Trophoblast cell (in vitro differentiated cells and primary cell): ENCODE measurements around the gene ARHGEF10L.

Source experiments
- DNase-seq, 2 donors: peaks; one replicate each; pipeline ENCODE4 v3.0.0-alpha.2; 2016
- H2AFZ ChIP-seq: 2 replicates; pipeline ENCODE4 v1.6.1; 2013; ENCODE audit warnings: low read length, moderate library complexity, mild to moderate bottlenecking; ENCODE audit not compliant: insufficient read depth, poor library complexity
- H2AK5ac ChIP-seq: 2 replicates; pipeline ENCODE4 v1.6.1; 2013; ENCODE audit warnings: mild to moderate bottlenecking, low read length
- H2BK120ac ChIP-seq: 2 replicates; pipeline ENCODE4 v1.6.1; 2013; ENCODE audit warnings: low read length, mild to moderate bottlenecking, moderate library complexity; ENCODE audit not compliant: insufficient read depth, poor library complexity
- H2BK12ac ChIP-seq: 2 replicates; pipeline ENCODE4 v1.6.1; 2013; ENCODE audit warnings: mild to moderate bottlenecking, low read length, moderate library complexity
- H2BK5ac ChIP-seq: 2 replicates; pipeline ENCODE4 v1.6.1; 2013; ENCODE audit warnings: low read length, low read depth, moderate library complexity, mild to moderate bottlenecking; ENCODE audit not compliant: poor library complexity
- H3K14ac ChIP-seq: 2 replicates; pipeline ENCODE4 v1.6.1; 2013; ENCODE audit warnings: mild to moderate bottlenecking, low read length
- H3K18ac ChIP-seq: 2 replicates; pipeline ENCODE4 v1.6.1; 2013; ENCODE audit warnings: mild to moderate bottlenecking, low read length
- H3K23ac ChIP-seq: 2 replicates; pipeline ENCODE4 v1.6.1; 2013; ENCODE audit warnings: low read length
- H3K27ac ChIP-seq: 2 replicates; pipeline ENCODE4 v1.5.1; 2013; ENCODE audit warnings: low read depth, mild to moderate bottlenecking, inconsistent platforms, low read length, moderate library complexity
- H3K27me3 ChIP-seq: 2 replicates; pipeline ENCODE4 v1.6.1; 2013; ENCODE audit warnings: inconsistent platforms, mild to moderate bottlenecking, low read length, moderate library complexity; ENCODE audit not compliant: insufficient read depth
- H3K36me3 ChIP-seq, 2 experiments: 1 replicate in 1 of 2; 2 replicates in 1 of 2; pipeline ENCODE4 v1.6.1; 2013; ENCODE audit warnings: low read length in 2 of 2, mild to moderate bottlenecking in 2 of 2, moderate library complexity in 1 of 2; ENCODE audit not compliant: insufficient read depth in 2 of 2, control insufficient read depth in 1 of 2
- H3K4ac ChIP-seq: 2 replicates; pipeline ENCODE4 v1.6.1; 2013; ENCODE audit warnings: low read depth, mild to moderate bottlenecking, low read length, moderate library complexity
- H3K4me1 ChIP-seq, 2 experiments: 1 replicate in 1 of 2; 2 replicates in 1 of 2; pipeline ENCODE4 v1.6.1; 2013; ENCODE audit warnings: low read length in 2 of 2, mild to moderate bottlenecking in 2 of 2, moderate library complexity in 1 of 2; ENCODE audit not compliant: insufficient read depth in 2 of 2, control insufficient read depth in 1 of 2
- H3K4me2 ChIP-seq: 2 replicates; pipeline ENCODE4 v1.6.1; 2013; ENCODE audit warnings: inconsistent platforms, mild to moderate bottlenecking, low read length, moderate library complexity
- H3K4me3 ChIP-seq: 2 replicates; pipeline ENCODE4 v1.5.1; 2013; ENCODE audit warnings: mild to moderate bottlenecking, low read depth, low read length, inconsistent platforms
- H3K79me1 ChIP-seq: one replicate; pipeline ENCODE4 v1.6.1; 2013; ENCODE audit warnings: low read length
- H3K79me2 ChIP-seq: 2 replicates; pipeline ENCODE4 v1.6.1; 2013; ENCODE audit warnings: low read length, mild to moderate bottlenecking; ENCODE audit not compliant: control insufficient read depth, insufficient read depth, poor library complexity
- H3K9ac ChIP-seq: 2 replicates; pipeline ENCODE4 v1.6.1; 2013; ENCODE audit warnings: mild to moderate bottlenecking, low read length
- H3K9me3 ChIP-seq: 2 replicates; pipeline ENCODE4 v1.6.1; 2013; ENCODE audit warnings: low read depth, mild to moderate bottlenecking, control low read depth, inconsistent platforms, low read length; ENCODE audit not compliant: insufficient read depth
- H4K12ac ChIP-seq: 2 replicates; pipeline ENCODE4 v1.6.1; 2013; ENCODE audit warnings: low read depth, mild to moderate bottlenecking, low read length, moderate library complexity
- H4K8ac ChIP-seq: 2 replicates; pipeline ENCODE4 v1.6.1; 2013; ENCODE audit warnings: low read depth, mild to moderate bottlenecking, low read length, moderate library complexity
- H4K91ac ChIP-seq: one replicate; pipeline ENCODE4 v1.6.1; 2013; ENCODE audit warnings: low read depth, mild to moderate bottlenecking, low read length, moderate library complexity
- WGBS: extraction: QIAGEN DNeasy Blood & Tissue Kit; methylation state at CpG from one replicate; pipeline ENCODE4 v1.1.7; 2013; ENCODE audit warnings: missing lambda C conversion rate; ENCODE audit not compliant: insufficient read length, insufficient coverage; ENCODE audit errors: extremely low coverage; 5-methylcytosine and 5-hydroxymethylcytosine counted together

ARHGEF10L gene

GRCh38 chr1:17579951-17580939, 40.7 kb downstream of the ARHGEF10L start:
- H3K36me3 ChIP-seq: peaks cover 0 to 4% of the 10 kb centered on the region in 2 experiments
- H2BK12ac ChIP-seq: no peak overlapping the region
- H3K4ac ChIP-seq: no peak overlapping the region
- H3K79me1 ChIP-seq: no peaks in the 10 kb centered on the region
- H3K4me2 ChIP-seq: no peak overlapping the region
- H3K27ac ChIP-seq: no peak overlapping the region
- DNase-seq: no peak
- H4K8ac ChIP-seq: no peak overlapping the region
- no peak overlapping the region for H3K18ac ChIP-seq
- H4K12ac ChIP-seq: no peak overlapping the region
- no peaks in the 10 kb centered on the region for H3K79me2 ChIP-seq
- no peaks in the 10 kb centered on the region for H3K27me3 ChIP-seq
- no peak overlapping the region for H2AK5ac ChIP-seq
- H3K23ac ChIP-seq: no peak overlapping the region
- H2AFZ ChIP-seq: no peak overlapping the region
- no peaks in the 10 kb centered on the region for H3K9me3 ChIP-seq
- H2BK5ac ChIP-seq: no peak overlapping the region
- no peak overlapping the region for H3K4me3 ChIP-seq
- H3K9ac ChIP-seq: no peak overlapping the region
- H3K14ac ChIP-seq: no peak overlapping the region
- no peak overlapping the region for H2BK120ac ChIP-seq
- no CpG with 5 or more reads among the region's 16 CpGs for WGBS
- H4K91ac ChIP-seq: no peak overlapping the region
- peaks cover 12 to 21% of the 10 kb centered on the region in 2 experiments for H3K4me1 ChIP-seq

GRCh38 chr1:17581389-17582123, 42.1 kb downstream of the ARHGEF10L start:
- Histone ChIP-seq H2BK5ac (no peak overlapping the region), H3K9ac (no peak overlapping the region), H3K27me3 (no peaks in the 10 kb centered on the region), H3K4me1 (peaks cover 15 to 22% of the 10 kb centered on the region in 2 experiments), H4K12ac (no peak overlapping the region), H3K79me1 (peaks cover 3% of the 10 kb centered on the region), H3K4me2 (no peak overlapping the region), H4K8ac (no peak overlapping the region), H2BK12ac (no peak overlapping the region), H3K4ac (no peak overlapping the region), H3K27ac (no peak overlapping the region), H3K14ac (no peak overlapping the region), H2AK5ac (no peak overlapping the region), H2BK120ac (no peak overlapping the region), H3K18ac (no peak overlapping the region), H2AFZ (no peak overlapping the region), H3K23ac (no peak overlapping the region), H3K36me3 (peaks cover 0 to 4% of the 10 kb centered on the region in 2 experiments), H3K9me3 (no peaks in the 10 kb centered on the region), H3K4me3 (no peak overlapping the region), H4K91ac (no peak overlapping the region), H3K79me2 (no peaks in the 10 kb centered on the region)
- WGBS: no CpG with 5 or more reads among the region's 10 CpGs
- DNase-seq: no peak

- Histone ChIP-seq H3K4me1 (peaks cover 22 to 29% of the 10 kb centered on the region in 2 experiments), H3K27ac (no peak overlapping the region), H3K18ac (no peak overlapping the region), H2BK5ac (peak overlapping the region; percentile 38), H3K4me3 (no peak overlapping the region), H3K4ac (no peak overlapping the region), H2AK5ac (no peak overlapping the region), H2BK120ac (no peak overlapping the region), H3K36me3 (peaks cover 0 to 4% of the 10 kb centered on the region in 2 experiments), H3K23ac (no peak overlapping the region), H3K14ac (no peak overlapping the region), H3K79me2 (peaks cover under 1% of the 10 kb centered on the region), H4K12ac (no peak overlapping the region), H4K91ac (no peak overlapping the region), H3K79me1 (peaks cover 8% of the 10 kb centered on the region), H3K4me2 (no peak overlapping the region), H3K9me3 (no peaks in the 10 kb centered on the region), H2AFZ (no peak overlapping the region), H4K8ac (no peak overlapping the region), H2BK12ac (no peak overlapping the region), H3K27me3 (no peaks in the 10 kb centered on the region), H3K9ac (peak overlapping the region; percentile 9)
- DNase-seq: peak; percentile 42 to 60
- WGBS: no CpG with 5 or more reads among the region's 11 CpGs
Observed at GRCh38 chr1:17582124-17582774, 42.8 kb downstream of the ARHGEF10L start.

- Histone ChIP-seq H4K8ac (no peak overlapping the region), H3K27me3 (no peaks in the 10 kb centered on the region), H3K4ac (no peak overlapping the region), H3K4me3 (no peak overlapping the region), H3K4me2 (no peak overlapping the region), H3K27ac (no peak overlapping the region), H3K23ac (no peak overlapping the region), H3K14ac (no peak overlapping the region), H3K79me1 (peaks cover 21% of the 10 kb centered on the region), H3K36me3 (peaks cover 0 to 4% of the 10 kb centered on the region in 2 experiments), H3K79me2 (peaks cover 3% of the 10 kb centered on the region), H2BK12ac (no peak overlapping the region), H4K12ac (no peak overlapping the region), H3K9me3 (no peaks in the 10 kb centered on the region), H4K91ac (no peak overlapping the region), H3K4me1 (peaks cover 34 to 48% of the 10 kb centered on the region in 2 experiments), H3K18ac (no peak overlapping the region), H2BK5ac (no peak overlapping the region), H2AK5ac (no peak overlapping the region), H2BK120ac (no peak overlapping the region), H2AFZ (no peak overlapping the region), H3K9ac (no peak overlapping the region)
- WGBS: no CpG with 5 or more reads among the region's 10 CpGs
- DNase-seq: no peak
Observed at GRCh38 chr1:17584539-17584938, 45.0 kb downstream of the ARHGEF10L start.
